ENCODE results near the gene RAB15. TPM values are rescaled to one million over a fixed set of nuclear protein-coding genes. Genes with fewer than 3 reads are reported as not detected.

Gene RAB15
- total and polyA plus RNA-seq, 9 of the 15 experiments (the other 6 are each of a cell fraction or from before 2014, with no cell fraction given), result 0.09 to 0.30 (median 0.16) TPM; not detected in 2

GRCh38 chr14:64948612-64949210, 23.4 kb downstream of the RAB15 start:
- H3K36me3 ChIP-seq (ENCODE audit: control insufficient read depth, insufficient read depth, low read length), result no peaks in the 10 kb centered on the region
- H3K4me1 ChIP-seq (replicated peaks in 1 of 2; ENCODE audit: control insufficient read depth in 2 of 2, insufficient read depth in 2 of 2, low read length in 2 of 2), result peaks cover 0 to 3% of the 10 kb centered on the region in 2 experiments; a peak in 2 of 5 replicates
- no peak for TF ChIP-seq TAF7 (tag; IDR thresholded peaks at IDR 0.05)
- TF ChIP-seq MTA2 (IDR thresholded peaks at IDR 0.05; ENCODE audit: low read depth), result no peak
- TF ChIP-seq ZZZ3 (IDR thresholded peaks at IDR 0.05), result no peak
- no peak for TF ChIP-seq SRSF9 (IDR thresholded peaks at IDR 0.05; ENCODE audit: borderline replicate concordance, low read depth, low read length)
- no peak overlapping the region for H2AFZ ChIP-seq (ENCODE audit: low read depth, low read length)
- H3K9ac ChIP-seq (ENCODE audit: insufficient read depth in 1 of 2, low read depth in 2 of 2, low read length in 2 of 2), result no peak overlapping the region
- no peaks in the 10 kb centered on the region for H3K79me2 ChIP-seq (ENCODE audit: control insufficient read depth, insufficient read depth, low read length)
- no peaks in the 10 kb centered on the region for H3K9me1 ChIP-seq (ENCODE audit: control insufficient read depth, insufficient read depth, low read length)
- H3K27me3 ChIP-seq (ENCODE audit: control insufficient read depth in 2 of 2, insufficient read depth in 2 of 2, low read length in 2 of 2), result no peaks in the 10 kb centered on the region
- in situ Hi-C loops (cut with MboI), result no loop called here
- H3K4me3 ChIP-seq, result no peak overlapping the region
- WGBS (ENCODE audit: insufficient coverage, low coverage, missing lambda C conversion rate), result 64% methylated on average over 5 of the region's 8 CpGs
- ATAC-seq, result no peak
- no peaks in the 10 kb centered on the region for H4K20me1 ChIP-seq (replicated peaks; ENCODE audit: control insufficient read depth, insufficient read depth, low read length)
- H3K9me3 ChIP-seq (replicated peaks; ENCODE audit: control insufficient read depth, insufficient read depth, low read depth, low read length), result no peaks in the 10 kb centered on the region
- no peak for FAIRE-seq
- POLR2A ChIA-PET, result interaction anchor here (1.0 kb wide), 1 partner anchor 12 kb away, joined by 4 read pairs; no protein-coding TSS in a partner anchor
- H3K27ac ChIP-seq (ENCODE audit: extremely low read depth, low read depth, low read length), result no peak overlapping the region
- BruUV-seq (replicated peaks), result no TSS peak
- no peak overlapping the region for H3K4me2 ChIP-seq (ENCODE audit: insufficient read depth, low read length)
- no peak for DNase-seq (ENCODE audit: extremely low read depth in 1 of 4, low spot score in 3 of 4)
- intact Hi-C loops (cut with micrococcal nuclease), result no loop called here
- CTCF ChIA-PET (ENCODE audit: low intra/inter-chr PET ratio), result no interaction called here
